Measurements from ENCODE around the gene SOBP.

GRCh38 chr6:107661291-107661690 is 171.4 kb downstream of the SOBP start:
- no peak for TF ChIP-seq CTCF (conservative IDR thresholded peaks at IDR 0.05)
- TF ChIP-seq EZH2 (IDR thresholded peaks at IDR 0.05; ENCODE audit: low read depth): no peak

Measured in PC-9 (cell line).